Fibroblast of lung (primary cell): ENCODE data around the gene FAM53B.

Source experiments
- CTCF ChIP-seq, 2 donors: IDR thresholded peaks in 1 of 2; conservative IDR thresholded peaks in 1 of 2; 1 replicate in 1 of 2; 2 replicates in 1 of 2; pipeline ENCODE4 v1.5.1; 2011 to 2012; ENCODE audit warnings: low read length in 2 of 2, control low read depth in 1 of 2, inconsistent platforms in 1 of 2, low read depth in 1 of 2, mild to moderate bottlenecking in 1 of 2
- EZH2 ChIP-seq: IDR thresholded peaks from 2 replicates; pipeline ENCODE4 v1.5.1; 2012; ENCODE audit warnings: low read length, control low read depth, mild to moderate bottlenecking; ENCODE audit errors: missing control alignments

GRCh38 chr10:124725791-124726190, 18.4 kb downstream of the FAM53B start:
- no peak for TF ChIP-seq CTCF (conservative IDR thresholded peaks at IDR 0.05 in 1 of 2, IDR thresholded peaks at IDR 0.05 in 1 of 2; ENCODE audit: low read depth in 1 of 2, low read length in 2 of 2)
- TF ChIP-seq EZH2, result no peak
